Measurements from ENCODE around the gene GDI2. TPM values are rescaled to one million over a fixed set of nuclear protein-coding genes. Genes with fewer than 3 reads are reported as not detected.

Gene GDI2
- total and polyA plus RNA-seq, 2 of the 13 experiments (the other 11 are each of a cell fraction or from before 2014, with no cell fraction given): 153 to 477 TPM

GRCh38 chr10:5813341-5814109 is at the start of gene GDI2 (continued):
- peak; percentile 97 for TF ChIP-seq MLXIP (CRISPR knock-in tag; IDR thresholded peaks at IDR 0.05; ENCODE audit: borderline replicate concordance)
- peak; percentile 92 for TF ChIP-seq E2F5 (CRISPR knock-in tag; conservative IDR thresholded peaks at IDR 0.05)
- no peak for TF ChIP-seq PAF1 (CRISPR knock-in tag; IDR thresholded peaks at IDR 0.05)
- peak; percentile 89 for TF ChIP-seq POGZ (CRISPR knock-in tag; IDR thresholded peaks at IDR 0.05)
- no peak for TF ChIP-seq RBM22 (optimal IDR thresholded peaks at IDR 0.05; ENCODE audit: low read length)
- peak; percentile 51 for TF ChIP-seq KDM6A (CRISPR knock-in tag; IDR thresholded peaks at IDR 0.05; ENCODE audit: low read depth)
- peak; percentile 82 for TF ChIP-seq ZNF740 (CRISPR knock-in tag; IDR thresholded peaks at IDR 0.05)
- TF ChIP-seq KMT2A (CRISPR knock-in tag; IDR thresholded peaks at IDR 0.05): peak; percentile 82; the same call in 1 of the 2 replicates
- TF ChIP-seq NCOA1 (CRISPR knock-in tag; IDR thresholded peaks at IDR 0.05): peak; percentile 90
- no peak for TF ChIP-seq ATF2 (CRISPR knock-in tag; IDR thresholded peaks at IDR 0.05)
- 0 out of 2 replicates have a peak, but pooled peaks have one; percentile 22 for TF ChIP-seq MIER2 (CRISPR knock-in tag; IDR thresholded peaks at IDR 0.05)
- TF ChIP-seq CHD4 (IDR thresholded peaks at IDR 0.05; ENCODE audit: borderline replicate concordance, low read length): no peak
- peak; percentile 98 for TF ChIP-seq NFKB2 (CRISPR knock-in tag; IDR thresholded peaks at IDR 0.05; ENCODE audit: borderline replicate concordance)
- peak; percentile 90; the same call in 1 of the 2 replicates for TF ChIP-seq REL (CRISPR knock-in tag; conservative IDR thresholded peaks at IDR 0.05)
- TF ChIP-seq SAP130 (CRISPR knock-in tag; IDR thresholded peaks at IDR 0.05; ENCODE audit: low read depth): peak; percentile 92
- peak; percentile 57; the same call in 1 of the 2 replicates for TF ChIP-seq HOMEZ (CRISPR knock-in tag; IDR thresholded peaks at IDR 0.05; ENCODE audit: low read depth)
- TF ChIP-seq HNRNPUL1 (IDR thresholded peaks at IDR 0.05; ENCODE audit: low read depth, low read length): 0 out of 2 replicates have a peak, but pooled peaks have one; percentile 17
- TF ChIP-seq ZFP90 (CRISPR knock-in tag; IDR thresholded peaks at IDR 0.05; ENCODE audit: borderline replicate concordance): peak; percentile 89; the same call in 1 of the 2 replicates
